ENCODE results near the gene SH3GL1. TPM values are rescaled to one million over a fixed set of nuclear protein-coding genes. Genes with fewer than 3 reads are reported as not detected.
A peak's percentile ranks its signal among the peaks of the same experiment; 100 is the strongest.

The SH3GL1 gene
- total and polyA plus RNA-seq, 2 donors from 2014 or later = 34.8 to 52.7 TPM

GRCh38 chr19:4378886-4379285 lies 21.5 kb downstream of the SH3GL1 start:
- peak overlapping the region in 1 of 2 donors; percentile 54 for H3K27ac ChIP-seq (ENCODE audit: low read depth in 2 of 2, low read length in 2 of 2)
- no peaks in the 10 kb centered on the region for H3K9me3 ChIP-seq (ENCODE audit: control insufficient read depth in 2 of 3, insufficient read depth in 1 of 3, low read length in 3 of 3)
- no peak overlapping the region for H3K9ac ChIP-seq (ENCODE audit: low read length in 3 of 3)
- no peak for DNase-seq
- H3K36me3 ChIP-seq (ENCODE audit: control insufficient read depth in 2 of 3, insufficient read depth in 3 of 3, low read length in 3 of 3) = peaks cover 0 to 6% (median 2%) of the 10 kb centered on the region in 3 donors
- TF ChIP-seq CTCF (IDR thresholded peaks at IDR 0.05; ENCODE audit: borderline replicate concordance, extremely low read depth, insufficient read depth) = no peak
- no peaks in the 10 kb centered on the region for H3K27me3 ChIP-seq (ENCODE audit: control insufficient read depth, insufficient read depth, low read length)
- no peak overlapping the region for H3K4me3 ChIP-seq (ENCODE audit: low read length in 3 of 3)
- no peak for FAIRE-seq
- H3K4me1 ChIP-seq (ENCODE audit: control insufficient read depth in 2 of 3, insufficient read depth in 2 of 3, low read depth in 1 of 3, low read length in 3 of 3) = peaks cover 0 to 56% (median 26%) of the 10 kb centered on the region in 3 donors
- intact Hi-C loops (cut with DNase I) = no loop called here

- peak in 2 of 5 donors; percentile 38 to 73 for DNase-seq
- intact Hi-C loops (cut with DNase I) = no loop called here
- H3K27ac ChIP-seq (ENCODE audit: low read depth in 2 of 2, low read length in 2 of 2) = peak overlapping the region in 1 of 2 donors; percentile 23
These were observed 23.2 kb downstream of the SH3GL1 start for GRCh38 chr19:4376991-4377781.

GRCh38 chr19:4376671-4376990 lies 23.7 kb downstream of the SH3GL1 start:
- TF ChIP-seq CTCF (IDR thresholded peaks at IDR 0.05; ENCODE audit: borderline replicate concordance, extremely low read depth, insufficient read depth) = no peak
- Histone ChIP-seq H3K9ac (ENCODE audit: low read length in 3 of 3) (peak overlapping the region in 1 of 3 donors; percentile 26), H3K4me3 (ENCODE audit: low read length in 3 of 3) (no peak overlapping the region), H3K27ac (ENCODE audit: low read depth in 2 of 2, low read length in 2 of 2) (peak overlapping the region; percentile 32 to 64), H3K36me3 (ENCODE audit: control insufficient read depth in 2 of 3, insufficient read depth in 3 of 3, low read length in 3 of 3) (no peaks in the 10 kb centered on the region), H3K4me1 (ENCODE audit: control insufficient read depth in 2 of 3, insufficient read depth in 2 of 3, low read depth in 1 of 3, low read length in 3 of 3) (peaks cover 0 to 68% (median 42%) of the 10 kb centered on the region in 3 donors), H3K27me3 (ENCODE audit: control insufficient read depth, insufficient read depth, low read length) (no peaks in the 10 kb centered on the region), H3K9me3 (ENCODE audit: control insufficient read depth in 2 of 3, insufficient read depth in 1 of 3, low read length in 3 of 3) (no peaks in the 10 kb centered on the region)
- no peak for FAIRE-seq
- DNase-seq = no peak
- intact Hi-C loops (cut with DNase I) = no loop called here

More at GRCh38 chr19:4376991-4377781, 23.2 kb downstream of the SH3GL1 start:
- no peak overlapping the region for H3K9ac ChIP-seq (ENCODE audit: low read length in 3 of 3)
- no peaks in the 10 kb centered on the region for H3K27me3 ChIP-seq (ENCODE audit: control insufficient read depth, insufficient read depth, low read length)
- peaks cover 0 to 66% (median 40%) of the 10 kb centered on the region in 3 donors for H3K4me1 ChIP-seq (ENCODE audit: control insufficient read depth in 2 of 3, insufficient read depth in 2 of 3, low read depth in 1 of 3, low read length in 3 of 3)
- H3K9me3 ChIP-seq (ENCODE audit: control insufficient read depth in 2 of 3, insufficient read depth in 1 of 3, low read length in 3 of 3) = no peaks in the 10 kb centered on the region
- no peaks in the 10 kb centered on the region for H3K36me3 ChIP-seq (ENCODE audit: control insufficient read depth in 2 of 3, insufficient read depth in 3 of 3, low read length in 3 of 3)
- no peak overlapping the region for H3K4me3 ChIP-seq (ENCODE audit: low read length in 3 of 3)
- TF ChIP-seq CTCF (IDR thresholded peaks at IDR 0.05; ENCODE audit: borderline replicate concordance, extremely low read depth, insufficient read depth) = no peak
- FAIRE-seq = no peak

Measured in kidney (tissue), 14 donors.